Adipocyte (in vitro differentiated cells): Measurements from ENCODE around the gene MYH4.

ENCODE experiments used
- DNase-seq: peaks from one replicate; pipeline ENCODE4 v3.0.0-alpha.2; 2015; ENCODE audit warnings: low read depth
- H3K27me3 ChIP-seq: replicated peaks from 2 replicates; pipeline ENCODE4 v1.7.0; 2013; ENCODE audit warnings: mild to moderate bottlenecking, low read length, moderate library complexity; ENCODE audit not compliant: control insufficient read depth, insufficient read depth
- H3K36me3 ChIP-seq: 2 replicates; pipeline ENCODE4 v1.7.0; 2013; ENCODE audit warnings: low read length, mild to moderate bottlenecking, moderate library complexity; ENCODE audit not compliant: control insufficient read depth, insufficient read depth, severe bottlenecking
- H3K4me1 ChIP-seq: 2 replicates; pipeline ENCODE4 v1.7.0; 2013; ENCODE audit warnings: mild to moderate bottlenecking, low read length, moderate library complexity; ENCODE audit not compliant: control insufficient read depth, insufficient read depth
- H3K4me3 ChIP-seq: 2 replicates; pipeline ENCODE4 v1.7.0; 2013; ENCODE audit warnings: mild to moderate bottlenecking, low read length, moderate library complexity
- H3K9ac ChIP-seq: 2 replicates; pipeline ENCODE4 v1.7.0; 2013; ENCODE audit warnings: mild to moderate bottlenecking, low read length, moderate library complexity
- H3K9me3 ChIP-seq: 2 replicates; pipeline ENCODE4 v1.7.0; 2013; ENCODE audit warnings: mild to moderate bottlenecking, low read length, moderate library complexity; ENCODE audit not compliant: control insufficient read depth

MYH4 gene

GRCh38 chr17:10469459-10469858 lies at the start of gene MYH4:
Gene MYH4, minus strand, starts transcription at chr17:10469559. Its CDS starts 2,814 bp downstream, at chr17:10466745.
- H3K27me3 ChIP-seq, result no peaks in the 10 kb centered on the region
- DNase-seq, result no peak
- no peaks in the 10 kb centered on the region for H3K4me1 ChIP-seq
- no peaks in the 10 kb centered on the region for H3K36me3 ChIP-seq
- H3K9me3 ChIP-seq, result no peaks in the 10 kb centered on the region
- H3K4me3 ChIP-seq, result no peak within 1 kb of the TSS
- H3K9ac ChIP-seq, result no peak within 1 kb of the TSS

- Histone ChIP-seq H3K27me3 (no peaks in the 10 kb centered on the region), H3K4me1 (peaks cover 5% of the 10 kb centered on the region), H3K4me3 (no peak within 1 kb of the TSS), H3K36me3 (no peaks in the 10 kb centered on the region), H3K9me3 (no peaks in the 10 kb centered on the region), H3K9ac (no peak within 1 kb of the TSS)
- DNase-seq, result no peak
These were observed 49.1 kb upstream of the MYH4 start, which contains the start of gene MYH1 for GRCh38 chr17:10518271-10519037. Gene MYH1, minus strand, starts transcription at chr17:10518542. Its CDS starts 1,900 bp downstream, at chr17:10516642.

DNA sequence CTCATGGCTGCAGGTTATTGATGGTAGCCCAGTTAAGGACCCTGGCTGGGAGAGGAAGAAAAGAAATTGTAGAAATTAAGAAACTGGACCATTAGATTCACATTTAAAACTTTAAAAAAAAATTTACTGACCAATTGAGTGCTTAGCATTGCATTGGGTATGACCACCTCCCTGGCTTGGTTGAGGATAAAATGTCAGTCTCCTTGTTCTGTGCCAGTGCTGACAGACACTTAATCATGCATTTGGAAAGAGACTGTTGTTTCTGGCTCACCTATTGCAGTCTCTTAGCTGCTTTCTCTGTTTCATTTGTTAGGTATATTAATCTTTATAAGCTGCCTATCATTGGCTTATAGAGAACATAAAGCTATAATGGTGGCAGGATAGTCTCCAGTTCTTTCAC lies 47.3 kb upstream of the MYH4 start:
- Histone ChIP-seq H3K36me3 (no peaks in the 10 kb centered on the region), H3K4me1 (peaks cover 17% of the 10 kb centered on the region), H3K27me3 (no peaks in the 10 kb centered on the region), H3K9me3 (no peaks in the 10 kb centered on the region), H3K9ac (no peak overlapping the region), H3K4me3 (no peak overlapping the region)
- no peak for DNase-seq

- DNase-seq, result no peak
- Histone ChIP-seq H3K4me1 (peaks cover 17% of the 10 kb centered on the region), H3K9me3 (no peaks in the 10 kb centered on the region)
These were observed 46.7 kb upstream of the MYH4 start for GRCh38 chr17:10516065-10516464.

GRCh38 chr17:10513299-10514067 lies 44.1 kb upstream of the MYH4 start:
- DNase-seq, result no peak
- no peaks in the 10 kb centered on the region for H3K9me3 ChIP-seq
- H3K36me3 ChIP-seq, result no peaks in the 10 kb centered on the region
- H3K27me3 ChIP-seq, result no peaks in the 10 kb centered on the region
- no peak overlapping the region for H3K9ac ChIP-seq
- H3K4me3 ChIP-seq, result peak overlapping the region; percentile 2
- peaks cover 17% of the 10 kb centered on the region for H3K4me1 ChIP-seq

More at GRCh38 chr17:10516065-10516464, 46.7 kb upstream of the MYH4 start:
- Histone ChIP-seq H3K4me3 (no peak overlapping the region), H3K27me3 (no peaks in the 10 kb centered on the region), H3K36me3 (no peaks in the 10 kb centered on the region), H3K9ac (no peak overlapping the region)

DNA sequence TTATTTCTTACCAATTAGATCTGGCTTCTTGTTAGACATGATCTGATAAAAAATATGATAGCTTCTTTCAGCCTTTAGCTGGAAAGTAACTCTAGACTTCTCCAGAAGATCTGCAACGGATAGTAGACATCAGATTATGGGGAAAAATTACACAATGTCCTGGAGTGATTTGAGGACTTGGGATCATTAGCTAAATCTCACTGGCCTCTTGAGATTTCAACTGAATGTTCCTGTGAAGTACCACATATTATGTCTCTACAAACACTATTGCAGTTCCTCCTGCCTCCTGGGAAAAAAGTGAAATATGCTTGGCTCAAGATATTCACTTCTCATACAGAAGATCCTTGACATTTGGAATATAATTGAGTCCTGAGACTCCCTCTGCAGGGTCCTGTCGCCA lies 43.5 kb upstream of the MYH4 start:
- Histone ChIP-seq H3K9me3 (no peaks in the 10 kb centered on the region), H3K27me3 (no peaks in the 10 kb centered on the region), H3K36me3 (no peaks in the 10 kb centered on the region), H3K9ac (no peak overlapping the region), H3K4me3 (peak overlapping the region; percentile 2), H3K4me1 (peaks cover 17% of the 10 kb centered on the region)
- DNase-seq, result no peak

DNA sequence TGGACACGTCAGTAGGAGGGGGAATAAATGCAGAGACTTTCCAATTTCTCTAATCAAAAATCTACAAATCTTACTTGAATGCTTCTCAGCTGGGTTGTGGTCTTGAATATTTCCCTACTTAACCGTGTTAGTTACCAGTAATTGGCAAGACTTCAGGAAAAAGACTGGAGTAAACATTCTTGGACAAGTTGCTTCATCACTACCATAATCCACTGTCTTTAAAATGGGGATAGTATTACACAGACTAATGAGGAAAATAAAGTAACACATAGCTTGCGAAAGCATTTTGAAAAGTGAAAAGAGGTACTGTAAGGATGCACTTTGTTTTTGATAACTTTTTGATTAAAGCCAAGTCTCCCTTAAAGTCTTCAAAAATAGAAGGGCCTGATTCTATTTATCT lies 30.6 kb upstream of the MYH4 start:
- no peaks in the 10 kb centered on the region for H3K27me3 ChIP-seq
- no peaks in the 10 kb centered on the region for H3K4me1 ChIP-seq
- DNase-seq, result no peak

DNA sequence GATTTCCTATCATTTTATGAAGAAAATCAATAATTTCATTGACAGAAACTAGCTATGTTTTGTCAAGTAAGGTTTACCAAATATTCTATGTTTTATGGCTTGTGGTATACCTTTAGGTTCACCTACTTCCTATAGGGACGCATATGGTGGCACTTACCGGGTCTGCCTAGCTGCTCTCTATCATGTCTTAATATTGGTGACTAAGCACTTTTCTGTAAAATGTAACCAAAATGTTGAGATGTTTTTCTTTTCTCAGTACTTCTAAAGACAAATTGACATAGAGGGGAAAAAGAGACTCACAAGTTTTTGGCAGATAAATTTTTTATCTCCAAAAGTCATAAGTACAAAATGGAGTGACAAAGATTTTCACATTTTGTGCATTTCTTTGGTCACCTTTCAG lies 22.6 kb upstream of the MYH4 start:
- peaks cover 39% of the 10 kb centered on the region for H3K9me3 ChIP-seq

More for the DNA sequence above, 30.6 kb upstream of the MYH4 start:
- no peak overlapping the region for H3K9ac ChIP-seq
- H3K9me3 ChIP-seq, result no peaks in the 10 kb centered on the region
- no peak overlapping the region for H3K4me3 ChIP-seq
- no peaks in the 10 kb centered on the region for H3K36me3 ChIP-seq

DNA sequence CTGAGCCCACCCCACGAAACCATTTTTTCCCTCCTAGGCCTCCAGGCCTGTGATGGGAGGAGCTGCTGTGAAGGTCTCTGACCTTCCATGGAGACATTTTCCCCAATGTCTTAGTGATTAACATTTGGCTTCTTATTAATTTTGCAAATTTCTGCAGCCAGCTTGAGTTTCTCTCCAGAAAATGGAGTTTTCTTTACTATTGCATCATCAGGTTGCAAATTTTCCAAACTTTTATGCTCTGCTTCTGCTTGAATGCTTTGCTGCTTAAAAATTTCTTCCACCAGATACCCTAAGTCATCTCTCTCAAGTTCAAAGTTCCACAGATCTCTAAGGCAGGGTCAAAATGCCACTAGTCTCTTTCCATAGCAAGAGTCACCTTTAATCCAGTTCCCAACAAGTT lies 12.9 kb upstream of the MYH4 start:
- no peaks in the 10 kb centered on the region for H3K36me3 ChIP-seq
- no peaks in the 10 kb centered on the region for H3K27me3 ChIP-seq
- no peak for DNase-seq
- H3K9ac ChIP-seq, result no peak overlapping the region
- no peak overlapping the region for H3K4me3 ChIP-seq
- H3K9me3 ChIP-seq, result peaks cover 25% of the 10 kb centered on the region
- no peaks in the 10 kb centered on the region for H3K4me1 ChIP-seq

More for the DNA sequence above, 22.6 kb upstream of the MYH4 start:
- Histone ChIP-seq H3K27me3 (peaks cover 3% of the 10 kb centered on the region), H3K36me3 (no peaks in the 10 kb centered on the region), H3K4me1 (no peaks in the 10 kb centered on the region), H3K4me3 (no peak overlapping the region), H3K9ac (no peak overlapping the region)
- DNase-seq, result no peak

GRCh38 chr17:10477701-10478100 lies 8.3 kb upstream of the MYH4 start:
- DNase-seq, result no peak
- no peak overlapping the region for H3K4me3 ChIP-seq
- H3K9ac ChIP-seq, result no peak overlapping the region
- no peaks in the 10 kb centered on the region for H3K4me1 ChIP-seq
- no peaks in the 10 kb centered on the region for H3K36me3 ChIP-seq
- peaks cover 5% of the 10 kb centered on the region for H3K9me3 ChIP-seq
- no peaks in the 10 kb centered on the region for H3K27me3 ChIP-seq

DNA sequence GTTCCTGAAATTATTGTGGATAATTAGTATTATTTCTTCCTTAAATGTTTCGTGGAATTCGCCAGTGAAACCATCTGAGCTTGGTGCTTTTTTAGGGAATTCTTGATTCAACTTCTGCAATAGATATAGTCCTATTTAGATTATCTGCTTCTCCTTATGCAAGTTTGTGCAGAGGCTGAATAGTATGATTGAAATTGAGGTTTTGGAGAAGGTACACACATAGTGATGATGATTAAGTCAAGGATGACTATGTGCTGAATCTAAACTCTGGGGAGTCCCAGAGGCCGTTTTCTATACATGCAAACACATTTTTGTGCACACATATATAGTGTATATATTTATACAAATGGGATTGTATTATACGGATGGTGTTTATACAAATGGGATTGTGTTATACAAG lies 5.2 kb upstream of the MYH4 start:
- no peak overlapping the region for H3K9ac ChIP-seq
- no peak overlapping the region for H3K4me3 ChIP-seq
- H3K9me3 ChIP-seq, result no peaks in the 10 kb centered on the region
- no peaks in the 10 kb centered on the region for H3K4me1 ChIP-seq
- no peaks in the 10 kb centered on the region for H3K36me3 ChIP-seq
- no peaks in the 10 kb centered on the region for H3K27me3 ChIP-seq
- no peak for DNase-seq
